Ishikawa (cell line): ENCODE measurements around the gene ARHGAP19.

ENCODE experiments used
- CEBPB ChIP-seq: IDR thresholded peaks from 2 replicates; pipeline ENCODE4 v1.6.1; 2012
- CREB1 ChIP-seq: IDR thresholded peaks from 2 replicates; pipeline ENCODE4 v1.6.1; 2012; ENCODE audit warnings: low read depth
- EGR1 ChIP-seq: IDR thresholded peaks from 2 replicates; pipeline ENCODE4 v1.6.1; 2012
- EP300 ChIP-seq: IDR thresholded peaks from 2 replicates; pipeline ENCODE4 v1.6.1; 2012; ENCODE audit warnings: borderline replicate concordance
- FOXM1 ChIP-seq: IDR thresholded peaks from 2 replicates; pipeline ENCODE4 v1.6.1; 2012; ENCODE audit warnings: low read depth, borderline replicate concordance
- MAX ChIP-seq: IDR thresholded peaks from 2 replicates; pipeline ENCODE4 v1.6.1; 2012
- RAD21 ChIP-seq: IDR thresholded peaks from 2 replicates; pipeline ENCODE4 v1.6.1; 2012; ENCODE audit warnings: low read depth
- REST ChIP-seq: IDR thresholded peaks from 2 replicates; pipeline ENCODE4 v1.6.1; 2012; ENCODE audit warnings: low read depth, mild to moderate bottlenecking
- TAF1 ChIP-seq: IDR thresholded peaks from 2 replicates; pipeline ENCODE4 v1.6.1; 2012; ENCODE audit warnings: low read depth, mild to moderate bottlenecking
- TEAD4 ChIP-seq: IDR thresholded peaks from 2 replicates; pipeline ENCODE4 v1.6.1; 2012
- USF1 ChIP-seq: IDR thresholded peaks from 2 replicates; pipeline ENCODE4 v1.6.1; 2012
- YY1 ChIP-seq: IDR thresholded peaks from 2 replicates; pipeline ENCODE4 v1.6.1; 2012; ENCODE audit warnings: low read depth

- TF ChIP-seq FOXM1: no peak
- TF ChIP-seq TAF1: no peak
- no peak for TF ChIP-seq EGR1
- TF ChIP-seq USF1: no peak
- TF ChIP-seq RAD21: no peak
- no peak for TF ChIP-seq MAX
- no peak for TF ChIP-seq CEBPB
- TF ChIP-seq EP300: no peak
- no peak for TF ChIP-seq TEAD4
- no peak for TF ChIP-seq YY1
- TF ChIP-seq CREB1: no peak
- TF ChIP-seq REST: no peak
Observed at GRCh38 chr10:97319671-97320479, 27.4 kb upstream of the ARHGAP19 start.
